ENCODE data around the gene ZNF117.

- no peak for TF ChIP-seq POLR2A (IDR thresholded peaks at IDR 0.05; ENCODE audit: low read depth, low read length)
- TF ChIP-seq SPI1 (IDR thresholded peaks at IDR 0.05; ENCODE audit: low read depth, low read length) = no peak
- TF ChIP-seq POLR2AphosphoS5 (IDR thresholded peaks at IDR 0.05; ENCODE audit: low read depth, low read length) = no peak
Measured at GRCh38 chr7:64990216-64990615, 620 bp downstream of the ZNF117 start.
